ENCODE data around the gene RABL3.

GRCh38 chr3:120743556-120744195, 1.4 kb upstream of the RABL3 start:
- TF ChIP-seq POLR2A (IDR thresholded peaks at IDR 0.05; ENCODE audit: low read depth, low read length) (no peak), POLR2AphosphoS5 (IDR thresholded peaks at IDR 0.05; ENCODE audit: low read depth, low read length) (no peak), TAF1 (IDR thresholded peaks at IDR 0.05; ENCODE audit: borderline replicate concordance, low read depth, low read length) (no peak)

All from GM12892 (cell line).